Lower leg skin (tissue), 4 donors: ENCODE results near the gene TNNI2. TPM values are rescaled to one million over a fixed set of nuclear protein-coding genes. Genes with fewer than 3 reads are reported as not detected.

Source experiments
- DNase-seq, 2 donors: peaks; one replicate each; pipeline ENCODE4 v3.0.0-alpha.2; 2019; ENCODE audit warnings: low spot score in 2 of 2
- H3K4me3 ChIP-seq: fragments of 200-600 bp; sonication (generic); 2 replicates; pipeline ENCODE4 v1.5.1; 2017; ENCODE audit warnings: mild to moderate bottlenecking, low read depth; ENCODE audit not compliant: poor library complexity, severe bottlenecking
- CTCF ChIP-seq, 3 donors: fragments of 450-650 bp; IDR thresholded peaks; one replicate each; pipeline ENCODE4 v1.5.1; 2016; ENCODE audit warnings: antibody characterized with exemption in 3 of 3, mild to moderate bottlenecking in 3 of 3, moderate library complexity in 2 of 3
- POLR2A ChIP-seq, 2 donors: fragments of 450-650 bp; IDR thresholded peaks; one replicate each; pipeline ENCODE4 v1.6.1; 2016 to 2017; ENCODE audit warnings: antibody characterized with exemption in 2 of 2, mild to moderate bottlenecking in 1 of 2, moderate library complexity in 1 of 2
- WGBS, 2 donors: methylation state at CpG; one replicate each; pipeline ENCODE4 v1.1.5; 2018; 5-methylcytosine and 5-hydroxymethylcytosine counted together
- intact Hi-C: fragments of 100-400 bp; cut with DNase I; formaldehyde crosslinking; loops from one replicate; pipeline ENCODE4 v1.15.0; 2023; ENCODE audit warnings: low total_unique reads
- total RNA-seq, 4 donors: library from RNA; depleted of rRNA; stranded (reverse); fragments of >200 nt; gene quantifications; one replicate each; pipeline ENCODE4 v1.1.0, GENCODE V29; 2016

TNNI2 gene
- total RNA-seq, 4 donors from 2014 or later, result 10.7 to 17.7 (median 15.8) TPM

DNA sequence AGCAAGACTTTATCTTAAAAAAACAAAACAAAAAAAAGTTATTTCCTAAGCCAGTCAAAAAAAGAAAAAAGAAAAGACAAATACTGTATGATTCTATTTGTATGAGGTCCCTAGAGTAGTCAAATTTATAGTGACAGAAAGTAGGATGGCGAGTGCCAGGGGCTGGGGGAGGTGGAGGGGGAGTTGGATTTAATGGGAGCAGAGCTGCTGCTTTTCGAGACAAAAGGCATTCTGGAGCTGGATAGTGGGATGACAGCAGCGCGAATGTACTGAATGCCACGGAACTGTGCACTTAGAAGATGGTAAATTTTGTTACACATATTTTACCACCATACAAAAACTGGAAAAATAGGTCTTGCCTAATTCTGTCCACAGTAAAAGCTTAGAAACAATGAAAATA, 21.8 kb upstream of the TNNI2 start:
- no peak for TF ChIP-seq POLR2A (IDR thresholded peaks at IDR 0.05)
- no peak for TF ChIP-seq CTCF (IDR thresholded peaks at IDR 0.05)

GRCh38 chr11:1817511-1817910, 21.3 kb upstream of the TNNI2 start:
- TF ChIP-seq POLR2A (IDR thresholded peaks at IDR 0.05) (no peak), CTCF (IDR thresholded peaks at IDR 0.05) (no peak)
- no peak overlapping the region for H3K4me3 ChIP-seq
- 65 to 67% methylated on average over 1 of the region's 1 CpG for WGBS, 2 donors
- intact Hi-C loops, result no loop called here
- no peak for DNase-seq

More for the DNA sequence above, 21.8 kb upstream of the TNNI2 start:
- WGBS, 2 donors, result 88 to 93% methylated on average over 5 of the region's 5 CpGs
- intact Hi-C loops, result no loop called here
- no peak for DNase-seq
- H3K4me3 ChIP-seq, result no peak overlapping the region

DNA sequence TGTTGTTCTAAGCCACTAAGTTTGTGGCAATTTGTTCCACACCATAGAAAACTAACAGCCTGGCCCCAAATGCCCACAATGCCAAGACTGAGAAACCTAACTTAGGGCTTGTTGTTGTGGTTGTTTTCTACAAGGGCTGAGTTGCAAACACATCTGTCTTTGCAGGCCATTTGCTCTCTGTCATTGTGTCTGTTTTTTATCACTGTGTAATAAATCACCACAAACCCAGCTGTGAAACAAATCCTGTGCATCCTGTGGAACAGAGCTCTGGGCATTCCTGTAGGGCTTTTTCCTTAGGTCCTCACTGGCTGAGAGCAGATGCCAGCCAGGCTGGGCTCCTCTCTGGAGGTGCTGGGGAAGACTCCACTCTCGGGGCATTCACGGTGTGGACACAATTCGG, 19.7 kb upstream of the TNNI2 start:
- WGBS, 2 donors, result 37 to 79% methylated on average over 3 of the region's 3 CpGs
- DNase-seq, result no peak
- H3K4me3 ChIP-seq, result no peak overlapping the region
- intact Hi-C loops, result no loop called here
- TF ChIP-seq POLR2A (IDR thresholded peaks at IDR 0.05) (no peak), CTCF (IDR thresholded peaks at IDR 0.05) (no peak)

DNA sequence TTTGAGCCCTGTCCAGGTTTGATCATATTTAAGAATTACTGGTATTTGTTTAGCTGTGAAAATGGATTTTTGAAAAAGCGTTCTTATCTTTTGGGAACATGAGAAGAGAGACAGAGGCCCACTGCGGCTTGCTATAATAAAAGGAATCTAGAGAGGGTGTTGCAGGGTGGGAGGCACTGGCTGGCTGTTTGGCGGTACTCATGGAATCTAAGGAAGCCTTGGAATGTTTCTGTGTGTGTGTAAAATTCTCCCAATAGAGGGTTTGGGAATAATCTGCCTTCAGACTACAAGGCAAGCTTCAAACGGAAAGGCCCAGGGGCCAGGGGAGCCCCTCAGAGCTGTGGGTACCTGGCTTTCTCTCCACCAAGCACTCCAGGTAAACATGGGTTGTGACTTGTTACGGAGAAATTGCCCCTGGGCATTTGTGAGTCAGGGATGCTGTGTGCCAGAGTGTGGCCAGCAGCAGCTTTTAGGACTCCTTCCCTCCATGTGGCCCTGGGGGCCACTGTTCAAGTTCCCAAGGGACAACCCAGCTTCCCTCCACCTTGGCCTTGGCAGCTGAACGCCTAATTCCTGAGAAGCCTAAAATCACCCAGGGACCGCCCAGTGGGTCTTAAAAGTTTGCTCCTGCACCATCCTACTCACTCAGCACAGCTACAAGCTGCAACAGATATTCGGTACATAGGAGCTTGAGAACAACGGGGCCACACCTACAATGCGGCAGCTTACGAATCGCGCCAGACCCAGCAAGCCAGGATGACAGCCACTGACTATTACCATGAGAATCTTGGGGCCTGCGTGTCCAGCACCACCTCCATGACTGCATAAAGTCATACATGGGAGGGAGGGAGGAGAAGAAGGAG, 18.1 kb upstream of the TNNI2 start:
- intact Hi-C loops, result no loop called here
- TF ChIP-seq CTCF (IDR thresholded peaks at IDR 0.05), result no peak
- TF ChIP-seq POLR2A (IDR thresholded peaks at IDR 0.05), result no peak
- no peak for DNase-seq
- 49 to 52% methylated on average over 14 of the region's 14 CpGs for WGBS, 2 donors
- no peak overlapping the region for H3K4me3 ChIP-seq

- intact Hi-C loops, result no loop called here
Measured at GRCh38 chr11:1821562-1821961, 17.2 kb upstream of the TNNI2 start.

More at GRCh38 chr11:1821562-1821961, 17.2 kb upstream of the TNNI2 start:
- no peak for TF ChIP-seq POLR2A (IDR thresholded peaks at IDR 0.05)
- no peak for TF ChIP-seq CTCF (IDR thresholded peaks at IDR 0.05)
- no peak for DNase-seq
- H3K4me3 ChIP-seq, result no peak overlapping the region
